IPS-20b (cell line): ENCODE data around the gene WDR43.

Experiments
- H3K27ac ChIP-seq: one replicate; pipeline ENCODE4 v1.5.1; 2013; ENCODE audit warnings: low read length
- H3K27me3 ChIP-seq: 2 replicates; pipeline ENCODE4 v1.6.1; 2013; ENCODE audit warnings: mild to moderate bottlenecking, low read length, inconsistent platforms; ENCODE audit not compliant: insufficient read depth
- H3K36me3 ChIP-seq: 2 replicates; pipeline ENCODE4 v1.6.1; 2013; ENCODE audit warnings: low read depth, mild to moderate bottlenecking, inconsistent platforms, low read length, moderate library complexity; ENCODE audit not compliant: insufficient read depth
- H3K4me1 ChIP-seq: 2 replicates; pipeline ENCODE4 v1.6.1; 2013; ENCODE audit warnings: mild to moderate bottlenecking, control low read depth, inconsistent platforms, low read length, moderate library complexity; ENCODE audit not compliant: insufficient read depth
- H3K4me3 ChIP-seq: 2 replicates; pipeline ENCODE4 v1.5.1; 2013; ENCODE audit warnings: mild to moderate bottlenecking, low read length, inconsistent platforms
- H3K9ac ChIP-seq: 2 replicates; pipeline ENCODE4 v1.6.1; 2013; ENCODE audit warnings: low read depth, mild to moderate bottlenecking, inconsistent platforms, low read length, moderate library complexity
- H3K9me3 ChIP-seq: 2 replicates; pipeline ENCODE4 v1.6.1; 2013; ENCODE audit warnings: mild to moderate bottlenecking, low read depth, low read length, inconsistent platforms; ENCODE audit not compliant: insufficient read depth

Gene WDR43

GRCh38 chr2:28982381-28982950 lies 88.0 kb downstream of the WDR43 start:
- Histone ChIP-seq H3K4me1 (no peaks in the 10 kb centered on the region), H3K9me3 (no peaks in the 10 kb centered on the region), H3K36me3 (no peaks in the 10 kb centered on the region), H3K27me3 (no peaks in the 10 kb centered on the region), H3K4me3 (no peak overlapping the region), H3K27ac (no peak overlapping the region), H3K9ac (no peak overlapping the region)

GRCh38 chr2:28986429-28986828 lies 92.0 kb downstream of the WDR43 start:
- H3K27me3 ChIP-seq = no peaks in the 10 kb centered on the region
- no peaks in the 10 kb centered on the region for H3K36me3 ChIP-seq
- H3K27ac ChIP-seq = no peak overlapping the region
- H3K4me1 ChIP-seq = no peaks in the 10 kb centered on the region
- H3K9me3 ChIP-seq = no peaks in the 10 kb centered on the region
- H3K9ac ChIP-seq = no peak overlapping the region
- no peak overlapping the region for H3K4me3 ChIP-seq

- H3K9ac ChIP-seq = no peak overlapping the region
- H3K4me1 ChIP-seq = no peaks in the 10 kb centered on the region
- H3K27ac ChIP-seq = no peak overlapping the region
- H3K27me3 ChIP-seq = no peaks in the 10 kb centered on the region
- H3K4me3 ChIP-seq = no peak overlapping the region
- H3K9me3 ChIP-seq = no peaks in the 10 kb centered on the region
- H3K36me3 ChIP-seq = no peaks in the 10 kb centered on the region
These were observed 95.5 kb downstream of the WDR43 start for GRCh38 chr2:28989973-28990372.

DNA sequence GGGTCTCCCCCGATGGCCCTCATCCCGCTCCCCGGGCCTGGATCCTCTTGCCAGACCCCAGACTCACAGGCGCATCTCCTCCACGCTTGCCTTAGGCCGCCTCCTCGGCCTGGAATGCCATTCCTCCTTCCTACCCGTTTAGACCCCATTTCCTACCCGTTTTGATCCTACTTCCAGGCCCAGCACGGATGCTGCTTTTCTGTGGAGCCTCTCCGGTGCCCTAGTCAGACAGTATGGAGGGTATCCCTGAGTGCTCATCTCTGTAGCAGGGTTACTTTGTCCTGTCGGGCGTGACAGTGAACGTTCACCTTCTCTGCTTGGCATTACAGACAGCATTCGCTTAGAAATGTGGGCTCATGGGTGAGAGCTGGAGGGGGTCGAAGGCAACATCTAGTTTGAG lies 96.0 kb downstream of the WDR43 start:
- no peak overlapping the region for H3K9ac ChIP-seq
- no peak overlapping the region for H3K4me3 ChIP-seq
- H3K36me3 ChIP-seq = no peaks in the 10 kb centered on the region
- H3K9me3 ChIP-seq = no peaks in the 10 kb centered on the region
- H3K27ac ChIP-seq = no peak overlapping the region
- no peaks in the 10 kb centered on the region for H3K4me1 ChIP-seq
- no peaks in the 10 kb centered on the region for H3K27me3 ChIP-seq

DNA sequence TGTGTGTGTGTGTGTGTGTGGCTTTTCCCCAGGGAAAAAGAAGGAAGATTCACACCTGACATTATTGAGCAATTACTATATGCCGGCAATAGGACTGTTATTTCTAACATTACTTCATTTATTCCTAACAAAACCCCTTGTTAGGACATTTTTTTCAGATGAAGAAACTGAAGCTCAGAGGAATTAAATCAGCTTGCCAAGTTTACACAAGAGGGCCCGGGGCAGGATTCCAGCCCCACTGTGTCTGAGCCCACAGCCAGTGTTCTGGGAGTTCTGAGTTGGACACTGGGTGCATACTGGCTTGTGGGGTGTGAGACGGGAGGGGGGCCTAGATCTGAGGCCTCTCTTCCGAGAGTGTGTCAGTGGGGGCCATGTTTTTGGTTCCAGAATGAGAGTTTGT lies 96.6 kb downstream of the WDR43 start:
- no peak overlapping the region for H3K27ac ChIP-seq
- H3K9me3 ChIP-seq = no peaks in the 10 kb centered on the region
- H3K27me3 ChIP-seq = no peaks in the 10 kb centered on the region
- no peaks in the 10 kb centered on the region for H3K36me3 ChIP-seq
- H3K4me1 ChIP-seq = no peaks in the 10 kb centered on the region
- no peak overlapping the region for H3K9ac ChIP-seq
- H3K4me3 ChIP-seq = no peak overlapping the region

GRCh38 chr2:28991460-28991859 lies 97.0 kb downstream of the WDR43 start:
- Histone ChIP-seq H3K4me3 (no peak overlapping the region), H3K4me1 (no peaks in the 10 kb centered on the region), H3K27ac (no peak overlapping the region), H3K9me3 (no peaks in the 10 kb centered on the region), H3K36me3 (no peaks in the 10 kb centered on the region), H3K27me3 (no peaks in the 10 kb centered on the region), H3K9ac (no peak overlapping the region)

- Histone ChIP-seq H3K4me3 (no peak overlapping the region), H3K9me3 (no peaks in the 10 kb centered on the region), H3K36me3 (no peaks in the 10 kb centered on the region), H3K27me3 (no peaks in the 10 kb centered on the region), H3K27ac (no peak overlapping the region), H3K4me1 (no peaks in the 10 kb centered on the region; the same call in 1 of the 2 replicates), H3K9ac (no peak overlapping the region)
These were observed 98.9 kb downstream of the WDR43 start for GRCh38 chr2:28993206-28993960.

- H3K9me3 ChIP-seq = no peaks in the 10 kb centered on the region
- no peaks in the 10 kb centered on the region for H3K36me3 ChIP-seq
- no peaks in the 10 kb centered on the region for H3K27me3 ChIP-seq
- no peak overlapping the region for H3K27ac ChIP-seq
- H3K4me3 ChIP-seq = no peak overlapping the region
- no peak overlapping the region for H3K9ac ChIP-seq
- no peaks in the 10 kb centered on the region; the same call in 1 of the 2 replicates for H3K4me1 ChIP-seq
These were observed 99.6 kb downstream of the WDR43 start for GRCh38 chr2:28994074-28994473.

DNA sequence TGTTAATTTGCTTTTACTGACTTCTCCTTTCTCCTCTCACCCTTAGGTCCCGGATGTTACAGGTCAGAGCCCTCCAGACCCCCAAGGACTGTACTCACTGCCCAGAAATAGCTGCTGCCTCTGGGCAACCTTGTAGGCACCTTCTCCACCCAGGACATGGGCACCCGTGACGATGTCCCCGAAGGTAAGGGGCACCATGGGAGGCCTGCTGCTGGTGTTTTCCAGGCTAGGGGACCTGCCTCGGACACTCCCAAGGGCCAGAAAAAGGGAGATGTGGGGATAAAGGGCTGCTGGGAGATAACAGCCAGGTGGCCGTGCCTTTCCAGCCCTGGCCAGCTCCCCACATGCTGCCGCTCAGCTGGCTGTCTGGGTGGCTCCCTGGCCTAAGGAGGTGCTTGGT lies 100.2 kb downstream of the WDR43 start:
- H3K27me3 ChIP-seq = no peaks in the 10 kb centered on the region
- H3K4me3 ChIP-seq = no peak overlapping the region
- no peaks in the 10 kb centered on the region for H3K36me3 ChIP-seq
- no peaks in the 10 kb centered on the region for H3K9me3 ChIP-seq
- H3K4me1 ChIP-seq = no peaks in the 10 kb centered on the region; the same call in 1 of the 2 replicates
- H3K27ac ChIP-seq = no peak overlapping the region
- H3K9ac ChIP-seq = no peak overlapping the region

DNA sequence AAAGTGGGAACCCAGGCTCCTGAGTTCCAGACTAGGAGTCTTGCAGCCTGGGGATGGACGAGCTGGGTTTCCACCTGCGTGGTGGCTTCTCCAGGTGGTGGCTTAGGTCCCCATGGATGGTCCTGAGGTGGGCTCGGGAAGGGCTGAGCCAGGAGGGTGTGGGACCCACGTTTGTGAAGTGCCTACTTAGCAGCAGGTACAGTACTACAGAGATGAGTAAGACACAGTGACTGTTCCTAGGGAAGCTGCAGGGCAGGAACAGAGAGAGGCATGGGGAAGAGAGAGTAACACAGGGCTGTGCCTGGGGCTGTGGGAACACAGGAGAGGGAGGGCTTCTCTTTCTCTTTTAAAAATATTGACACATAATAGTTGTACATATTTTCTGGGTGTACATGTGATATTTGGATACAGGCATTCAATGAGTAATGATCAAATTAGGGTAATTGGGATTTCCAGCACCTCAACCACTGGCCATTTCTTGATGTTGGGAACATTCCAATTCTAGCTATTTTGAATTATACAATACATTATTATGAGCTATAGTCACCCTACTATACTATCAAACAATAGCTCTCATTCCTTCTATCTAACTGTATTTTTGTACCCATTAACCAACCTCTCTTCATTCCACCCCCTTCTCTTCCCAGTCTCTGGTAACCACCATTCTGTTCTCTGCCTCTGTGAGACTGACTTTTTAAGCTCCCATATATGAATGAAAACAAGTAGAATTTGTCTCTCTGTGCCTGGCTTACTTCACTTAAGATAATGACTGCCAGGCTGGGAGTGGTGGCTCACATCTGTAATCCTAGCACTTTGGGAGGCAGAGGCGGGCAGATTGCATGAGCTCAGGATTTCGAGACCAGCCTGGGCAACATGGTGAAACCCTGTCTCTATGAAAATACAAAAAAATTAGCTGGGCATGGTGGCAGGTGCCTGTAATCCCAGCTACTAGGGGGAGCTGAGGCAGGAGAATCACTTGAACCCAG lies 101.6 kb downstream of the WDR43 start:
- no peak overlapping the region for H3K4me3 ChIP-seq
- H3K9ac ChIP-seq = no peak overlapping the region
- no peaks in the 10 kb centered on the region for H3K9me3 ChIP-seq
- no peaks in the 10 kb centered on the region for H3K27me3 ChIP-seq
- no peaks in the 10 kb centered on the region for H3K36me3 ChIP-seq
- H3K4me1 ChIP-seq = no peaks in the 10 kb centered on the region; the same call in 1 of the 2 replicates
- H3K27ac ChIP-seq = no peak overlapping the region

- H3K9ac ChIP-seq = no peak overlapping the region
- H3K27me3 ChIP-seq = no peaks in the 10 kb centered on the region
- no peak overlapping the region for H3K27ac ChIP-seq
- H3K36me3 ChIP-seq = no peaks in the 10 kb centered on the region
- H3K4me3 ChIP-seq = no peak overlapping the region
- H3K4me1 ChIP-seq = no peaks in the 10 kb centered on the region; the same call in 1 of the 2 replicates
- no peaks in the 10 kb centered on the region for H3K9me3 ChIP-seq
These were observed 102.9 kb downstream of the WDR43 start for GRCh38 chr2:28997237-28997846.
